Lower leg skin (tissue), 4 donors: ENCODE data around the gene KMT2C. TPM values are rescaled to one million over a fixed set of nuclear protein-coding genes. Genes with fewer than 3 reads are reported as not detected.

Experiments
- DNase-seq, 2 donors: peaks; one replicate each; pipeline ENCODE4 v3.0.0-alpha.2; 2019; ENCODE audit warnings: low spot score in 2 of 2
- H3K4me3 ChIP-seq: fragments of 200-600 bp; sonication (generic); 2 replicates; pipeline ENCODE4 v1.5.1; 2017; ENCODE audit warnings: mild to moderate bottlenecking, low read depth; ENCODE audit not compliant: poor library complexity, severe bottlenecking
- CTCF ChIP-seq, 3 donors: fragments of 450-650 bp; IDR thresholded peaks; one replicate each; pipeline ENCODE4 v1.5.1; 2016; ENCODE audit warnings: antibody characterized with exemption in 3 of 3, mild to moderate bottlenecking in 3 of 3, moderate library complexity in 2 of 3
- POLR2A ChIP-seq, 2 donors: fragments of 450-650 bp; IDR thresholded peaks; one replicate each; pipeline ENCODE4 v1.6.1; 2016 to 2017; ENCODE audit warnings: antibody characterized with exemption in 2 of 2, mild to moderate bottlenecking in 1 of 2, moderate library complexity in 1 of 2
- WGBS, 2 donors: methylation state at CpG; one replicate each; pipeline ENCODE4 v1.1.5; 2018; 5-methylcytosine and 5-hydroxymethylcytosine counted together
- intact Hi-C: fragments of 100-400 bp; cut with DNase I; formaldehyde crosslinking; loops from one replicate; pipeline ENCODE4 v1.15.0; 2023; ENCODE audit warnings: low total_unique reads
- total RNA-seq, 4 donors: library from RNA; depleted of rRNA; stranded (reverse); fragments of >200 nt; gene quantifications; one replicate each; pipeline ENCODE4 v1.1.0, GENCODE V29; 2016

The KMT2C gene
- total RNA-seq, 4 donors from 2014 or later: 64.6 to 79.3 (median 74.7) TPM

- whole genome bisulfite sequencing, 2 donors: 95 to 97% methylated on average over 20 of the region's 20 CpGs
- TF ChIP-seq CTCF (IDR thresholded peaks at IDR 0.05) (no peak), POLR2A (IDR thresholded peaks at IDR 0.05) (no peak)
- peak in 1 of 2 donors; percentile 76 for DNase-seq
- intact Hi-C loops: no loop called here
- no peak overlapping the region for H3K4me3 ChIP-seq
These were observed 307.6 kb downstream of the KMT2C start for GRCh38 chr7:152128252-152128651.

- 90 to 94% methylated on average over 19 of the region's 19 CpGs for WGBS, 2 donors
- TF ChIP-seq CTCF (IDR thresholded peaks at IDR 0.05) (no peak), POLR2A (IDR thresholded peaks at IDR 0.05) (no peak)
- no peak overlapping the region for H3K4me3 ChIP-seq
- intact Hi-C loops: no loop called here
- peak in 1 of 2 donors; percentile 50 for DNase-seq
These were observed 308.6 kb downstream of the KMT2C start for GRCh38 chr7:152127229-152127628.

- peak in 1 of 2 donors; percentile 70 for DNase-seq
- WGBS, 2 donors: 89% methylated on average over 7 of the region's 7 CpGs
- no peak overlapping the region for H3K4me3 ChIP-seq
- intact Hi-C loops: no loop called here
- no peak for TF ChIP-seq CTCF (IDR thresholded peaks at IDR 0.05)
- no peak for TF ChIP-seq POLR2A (IDR thresholded peaks at IDR 0.05)
These were observed 309.1 kb downstream of the KMT2C start for GRCh38 chr7:152126741-152127140.

GRCh38 chr7:152122540-152122939 lies 313.3 kb downstream of the KMT2C start:
- DNase-seq: no peak
- WGBS, 2 donors: 92 to 96% methylated on average over 1 of the region's 1 CpG
- no peak overlapping the region for H3K4me3 ChIP-seq
- intact Hi-C loops: no loop called here
- TF ChIP-seq POLR2A (IDR thresholded peaks at IDR 0.05) (no peak), CTCF (IDR thresholded peaks at IDR 0.05) (no peak)

- 96% methylated on average over 9 of the region's 9 CpGs for whole genome bisulfite sequencing, 2 donors
- DNase-seq: peak in 1 of 2 donors; percentile 52
- no peak overlapping the region for H3K4me3 ChIP-seq
- intact Hi-C loops: no loop called here
- TF ChIP-seq POLR2A (IDR thresholded peaks at IDR 0.05) (no peak), CTCF (IDR thresholded peaks at IDR 0.05) (no peak)
These were observed 314.4 kb downstream of the KMT2C start for GRCh38 chr7:152121432-152121831.

GRCh38 chr7:152120776-152121175 lies 315.0 kb downstream of the KMT2C start:
- H3K4me3 ChIP-seq: no peak overlapping the region
- 97 to 98% methylated on average over 7 of the region's 7 CpGs for WGBS, 2 donors
- DNase-seq: peak in 1 of 2 donors; percentile 69
- TF ChIP-seq POLR2A (IDR thresholded peaks at IDR 0.05) (no peak), CTCF (IDR thresholded peaks at IDR 0.05) (no peak)
- intact Hi-C loops: no loop called here
